GM18951 (cell line): Measurements from ENCODE around the gene SEC14L3.

Experiments
- POLR2A ChIP-seq: IDR thresholded peaks from 4 replicates; pipeline ENCODE4 v1.6.1; 2011; ENCODE audit warnings: mild to moderate bottlenecking; ENCODE audit not compliant: insufficient read length, insufficient read depth; ENCODE audit errors: extremely low read depth
- in situ Hi-C: fragments of 300-500 bp; cut with MboI; formaldehyde crosslinking; loops from one replicate; pipeline ENCODE4 v1.12.0; 2022; ENCODE audit warnings: low sequenced_read_pairs, mixed read lengths, inconsistent platforms; ENCODE audit not compliant: unreplicated experiment

The SEC14L3 gene

GRCh38 chr22:30471616-30472318 is at the start of gene SEC14L3:
Gene SEC14L3 (minus strand): TSS chr22:30472017. CDS start chr22:30471958, 59 bp downstream.
- in situ Hi-C loops: no loop called here
- no peak for TF ChIP-seq POLR2A

DNA sequence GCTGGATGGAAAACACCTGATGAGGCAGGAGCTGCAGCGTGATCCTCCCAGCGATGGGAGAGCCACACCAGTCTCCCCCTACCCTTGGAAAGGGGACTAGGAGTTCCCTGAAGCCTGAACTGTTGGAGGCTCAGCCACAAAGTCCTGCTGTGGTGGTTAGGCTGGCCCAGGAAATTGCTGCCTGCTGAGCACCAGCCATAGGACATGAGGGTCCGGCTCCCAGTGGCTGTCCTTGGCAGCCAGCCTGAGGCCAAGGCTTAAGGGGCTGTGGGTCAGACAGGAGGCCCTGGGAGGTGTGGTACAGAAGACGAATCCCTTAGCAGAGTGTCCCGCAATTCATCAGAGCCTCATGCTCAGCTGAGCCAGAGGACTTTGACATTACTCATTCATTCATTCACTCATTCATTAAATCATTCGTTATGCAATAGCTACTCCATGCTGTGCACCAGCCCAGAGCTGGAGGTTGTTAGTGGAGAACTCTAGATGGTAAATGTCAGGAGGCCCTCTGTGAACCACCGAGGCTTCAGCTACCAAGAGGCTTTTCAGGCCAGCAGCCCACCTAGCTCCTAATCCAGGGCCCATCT is 48.1 kb upstream of the SEC14L3 start:
- in situ Hi-C loops: no loop called here
- TF ChIP-seq POLR2A: no peak

DNA sequence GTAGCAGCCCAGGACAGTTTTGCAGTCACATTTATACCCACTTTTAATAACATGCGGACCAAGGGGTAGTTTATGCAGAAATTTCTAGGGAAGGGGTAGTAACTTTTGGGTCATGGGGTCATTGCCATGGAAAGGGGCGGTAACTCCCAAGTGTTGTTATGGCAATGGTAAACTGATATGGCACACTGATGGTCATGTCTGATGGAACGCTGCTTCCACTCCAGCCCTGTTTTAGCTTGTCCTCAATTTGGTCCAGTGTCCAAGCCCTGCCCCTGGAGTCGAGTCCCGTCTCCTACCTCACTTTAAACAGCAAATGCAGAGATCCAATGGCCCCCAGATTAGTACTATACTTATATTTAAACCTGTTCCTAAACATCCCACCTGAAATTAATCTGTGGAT is 44.9 kb upstream of the SEC14L3 start:
- in situ Hi-C loops: no loop called here
- TF ChIP-seq POLR2A: no peak

DNA sequence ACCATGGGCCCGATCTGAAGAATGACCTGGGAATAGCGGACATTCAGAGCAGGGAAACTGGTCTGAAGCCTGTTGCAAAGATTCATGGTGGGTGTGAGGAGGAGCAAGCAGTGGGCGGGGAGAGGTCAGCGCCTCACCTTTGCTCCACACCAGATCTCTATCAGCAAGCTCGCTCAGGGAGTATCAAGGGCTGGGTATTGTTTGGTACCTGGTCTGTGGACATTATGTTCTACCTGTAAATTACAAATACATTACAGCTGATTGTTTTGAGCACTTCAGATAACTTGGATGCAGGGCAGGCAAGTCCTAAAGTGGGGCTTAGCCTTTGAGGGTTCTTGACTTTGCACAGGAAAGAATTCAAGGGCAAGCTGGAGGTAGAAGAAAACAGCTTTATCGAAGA is 44.5 kb upstream of the SEC14L3 start:
- no peak for TF ChIP-seq POLR2A
- in situ Hi-C loops: no loop called here

DNA sequence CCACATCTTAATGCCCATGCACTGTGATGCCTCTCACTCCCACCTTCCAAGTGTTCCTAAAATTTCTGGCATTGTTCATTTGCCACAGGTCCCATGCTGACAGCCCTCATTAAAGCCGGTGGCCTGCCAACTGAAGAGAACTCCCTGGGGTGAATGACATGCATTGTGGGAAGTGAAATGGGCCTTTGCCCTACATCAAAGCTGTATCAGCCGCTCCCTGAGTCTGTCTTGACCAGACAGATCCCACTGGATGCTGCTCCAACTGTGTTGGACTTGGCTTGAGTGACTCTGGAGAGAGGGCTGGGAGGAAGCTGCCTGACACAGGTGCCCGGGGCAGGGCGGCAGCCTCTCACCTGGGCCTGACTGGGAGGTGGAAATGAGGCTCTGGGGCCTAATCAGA is 42.4 kb upstream of the SEC14L3 start:
- TF ChIP-seq POLR2A: no peak
- in situ Hi-C loops: no loop called here

DNA sequence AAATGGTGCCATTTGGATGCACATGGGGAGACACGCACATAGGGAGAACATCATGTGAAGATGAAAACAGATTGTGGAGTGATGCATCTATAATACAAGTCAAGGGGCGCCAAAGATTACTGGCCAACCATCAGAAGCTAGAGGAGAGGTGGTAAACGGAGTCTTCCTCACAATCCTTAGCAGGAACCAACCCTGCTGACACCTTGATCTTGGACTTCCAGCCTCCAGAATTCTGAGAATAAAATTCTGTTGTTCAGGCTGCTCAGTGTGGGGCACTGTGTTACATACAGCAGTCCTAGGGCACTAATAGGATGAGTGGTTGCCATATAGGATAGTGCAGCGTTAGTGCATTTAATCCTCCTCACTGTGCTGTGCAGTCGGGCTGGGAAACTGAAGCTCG is 41.6 kb upstream of the SEC14L3 start:
- in situ Hi-C loops: no loop called here
- TF ChIP-seq POLR2A: no peak

DNA sequence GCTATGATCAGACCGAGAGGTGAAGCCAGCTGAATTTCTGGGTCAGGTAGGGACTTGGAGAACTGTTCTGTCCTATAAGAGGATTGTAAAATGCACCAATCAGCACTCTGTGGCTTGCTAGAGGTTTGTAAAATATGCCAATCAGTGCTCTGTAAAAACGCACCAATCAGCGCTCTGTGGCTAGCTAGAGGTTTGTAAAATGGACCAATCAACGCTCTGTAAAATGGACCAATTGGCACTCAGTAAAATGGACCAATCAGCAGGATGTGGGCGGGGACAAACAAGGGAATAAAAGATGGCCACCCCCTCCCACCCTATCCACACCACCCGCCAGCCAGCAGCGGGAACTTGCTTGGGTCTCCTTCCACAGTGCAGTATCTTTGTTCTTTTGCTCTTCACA is 40.1 kb upstream of the SEC14L3 start:
- in situ Hi-C loops: no loop called here
- no peak for TF ChIP-seq POLR2A

GRCh38 chr22:30511109-30511508 is 39.3 kb upstream of the SEC14L3 start:
- no peak for TF ChIP-seq POLR2A
- in situ Hi-C loops: no loop called here

DNA sequence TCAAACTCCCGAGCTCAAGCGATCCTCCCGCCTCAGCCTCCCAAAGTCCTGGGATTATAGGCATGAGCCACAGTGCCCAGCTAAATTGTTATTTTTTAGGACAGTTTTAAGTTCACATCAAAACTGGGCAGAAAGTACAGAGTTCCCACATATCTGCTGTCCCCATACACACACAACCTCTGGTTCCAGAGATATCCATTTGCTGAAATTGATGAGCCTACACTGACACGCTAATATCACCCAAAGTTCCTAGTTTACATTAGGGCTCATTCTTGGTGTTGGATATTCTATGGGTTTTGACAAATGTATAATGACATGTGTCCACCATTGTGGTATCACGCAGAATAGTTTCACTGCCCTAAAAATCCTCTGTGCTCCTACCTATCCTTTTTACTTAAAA is 36.4 kb upstream of the SEC14L3 start:
- no peak for TF ChIP-seq POLR2A
- in situ Hi-C loops: no loop called here

DNA sequence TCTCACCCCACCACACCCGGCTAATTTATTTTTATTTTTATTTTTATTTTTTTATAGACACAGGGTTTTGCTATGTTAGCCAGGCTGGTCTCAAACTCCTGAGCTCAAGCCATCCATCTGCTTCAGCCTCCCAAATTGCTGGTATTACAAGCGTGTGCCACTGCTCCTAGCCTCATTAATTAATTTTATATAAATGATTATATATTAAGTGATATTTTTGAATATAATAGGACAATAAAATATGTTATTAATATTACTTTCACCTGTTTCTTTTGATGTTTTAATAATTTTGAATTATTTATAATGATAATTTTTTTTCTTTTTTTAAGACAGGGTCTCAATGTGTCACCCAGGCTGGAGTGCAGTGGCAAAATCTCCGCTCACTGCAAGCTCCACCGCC is 35.9 kb upstream of the SEC14L3 start:
- TF ChIP-seq POLR2A: no peak
- in situ Hi-C loops: no loop called here

DNA sequence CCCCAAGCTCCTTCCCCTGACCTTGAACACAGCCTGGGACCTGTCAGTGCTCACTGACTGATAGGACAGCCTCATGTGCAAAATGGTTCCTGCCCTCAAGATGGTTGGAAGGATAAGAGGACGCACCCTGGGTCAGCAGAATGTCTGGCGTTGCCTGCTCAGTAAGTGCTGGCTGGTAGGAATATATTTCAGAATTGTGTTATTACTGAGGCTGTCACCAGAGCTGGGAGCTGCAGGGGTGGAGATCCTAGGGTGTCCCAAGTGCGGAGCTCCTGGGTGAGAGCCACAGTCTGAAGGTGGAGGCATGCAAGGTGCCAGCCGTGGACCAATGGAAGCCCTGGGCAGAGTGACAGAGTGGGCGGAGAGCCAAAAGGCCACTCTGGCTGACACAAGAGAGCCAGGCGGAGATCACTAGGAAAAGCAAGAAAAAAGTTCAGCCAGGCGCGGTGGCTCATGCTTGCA is 34.7 kb upstream of the SEC14L3 start:
- in situ Hi-C loops: no loop called here
- TF ChIP-seq POLR2A: no peak

DNA sequence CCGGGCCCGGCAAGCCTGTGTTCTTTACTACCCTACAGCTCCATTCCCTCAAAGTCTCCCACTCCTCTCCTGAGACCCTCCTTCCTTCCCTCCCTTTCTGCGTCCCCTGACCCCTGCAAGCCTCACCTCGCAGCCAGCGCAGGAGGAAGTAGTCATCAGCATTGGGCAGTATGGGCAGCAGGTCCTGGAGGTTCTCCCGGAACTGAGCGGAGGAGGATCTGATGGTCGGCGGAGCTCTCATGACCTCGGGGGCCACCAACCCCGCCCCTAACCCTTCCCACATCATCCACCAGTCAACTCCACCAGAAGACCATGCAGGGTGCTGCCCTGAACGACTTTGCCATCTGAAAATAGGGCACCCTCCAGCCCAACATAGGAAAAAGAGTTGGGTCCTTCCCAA is 31.7 kb upstream of the SEC14L3 start:
- no peak for TF ChIP-seq POLR2A
- in situ Hi-C loops: no loop called here

- in situ Hi-C loops: no loop called here
- no peak for TF ChIP-seq POLR2A
Observed at GRCh38 chr22:30502911-30503310, 31.1 kb upstream of the SEC14L3 start.

DNA sequence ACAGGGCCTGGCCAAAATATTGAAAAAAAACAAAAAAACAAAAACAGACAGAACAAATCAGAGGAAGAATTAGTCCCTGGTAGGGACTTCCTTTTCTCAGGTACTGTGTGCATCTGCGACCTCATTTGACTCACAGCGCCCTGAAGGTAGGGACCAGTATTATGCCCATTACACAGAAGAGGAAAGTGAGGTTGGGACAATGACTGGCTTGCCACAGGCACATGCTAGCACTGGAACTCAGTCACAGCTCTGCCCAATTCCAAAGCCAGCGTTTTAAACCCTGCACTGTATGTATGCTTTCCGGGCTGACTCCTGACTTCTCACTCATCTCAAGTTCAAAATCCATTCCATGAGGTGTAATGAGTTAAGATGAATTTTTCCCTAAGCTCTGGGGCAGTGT is 30.3 kb upstream of the SEC14L3 start:
- no peak for TF ChIP-seq POLR2A
- in situ Hi-C loops: no loop called here
